Heart right ventricle (tissue), 16 donors: Measurements from ENCODE around the gene MAPK6. TPM values are rescaled to one million over a fixed set of nuclear protein-coding genes. Genes with fewer than 3 reads are reported as not detected.
A peak's percentile ranks its signal among the peaks of the same experiment; 100 is the strongest.
"Not testable (repeated sequence)": the region's sequence is repeated elsewhere in the genome, so short reads cannot be mapped to it uniquely, and the experiment has no call there.

Experiments
- ATAC-seq, 8 donors: fragments of 200-7000 bp; cut with Tn5 transposase; one replicate each; pipeline ENCODE4 v1.9.1; 2020; ENCODE audit warnings: mild to moderate bottlenecking in 8 of 8, moderate library complexity in 8 of 8, moderate number of reproducible peaks in 1 of 8
- DNase-seq, 2 donors: peaks; one replicate each; pipeline ENCODE4 v3.0.0-alpha.2; 2020
- H3K27ac ChIP-seq, 10 donors: fragments of 200-600 bp; sonication (generic) in 2 of 10; one replicate each; pipeline versions ENCODE4 v1.5.0 to v1.8.0; 2020 to 2022; ENCODE audit warnings: mild to moderate bottlenecking in 3 of 10
- H3K27me3 ChIP-seq, 7 donors: fragments of 200-600 bp; one replicate each; pipeline ENCODE4 v1.8.0; 2021 to 2022; ENCODE audit warnings: mild to moderate bottlenecking in 2 of 7
- H3K36me3 ChIP-seq, 9 donors: fragments of 200-600 bp; sonication (generic) in 1 of 9; one replicate each; pipeline versions ENCODE4 v1.5.0 to v1.8.0; 2020 to 2022; ENCODE audit warnings: mild to moderate bottlenecking in 2 of 9
- H3K4me1 ChIP-seq, 9 donors: fragments of 200-600 bp; sonication (generic) in 1 of 9; one replicate each; pipeline versions ENCODE4 v1.5.0 to v1.8.0; 2020 to 2022; ENCODE audit warnings: mild to moderate bottlenecking in 4 of 9
- H3K4me3 ChIP-seq, 10 donors: fragments of 200-600 bp; sonication (generic) in 2 of 10; one replicate each; pipeline versions ENCODE4 v1.5.0 to v1.8.0; 2020 to 2022; ENCODE audit warnings: mild to moderate bottlenecking in 7 of 10, moderate library complexity in 2 of 10
- H3K9me3 ChIP-seq, 11 donors: fragments of 200-600 bp in 10 of 11; sonication (generic) in 2 of 11; one replicate each; pipeline versions ENCODE4 v1.5.0 to v1.8.0; 2013 to 2022; ENCODE audit warnings: mild to moderate bottlenecking in 2 of 11, control low read depth in 1 of 11, moderate library complexity in 1 of 11
- CTCF ChIP-seq, 9 donors: fragments of 200-600 bp; sonication (generic) in 2 of 9; IDR thresholded peaks; one replicate each; pipeline versions ENCODE4 v1.5.0 to v1.8.0; 2021 to 2022; ENCODE audit warnings: antibody characterized with exemption in 9 of 9, mild to moderate bottlenecking in 5 of 9, moderate library complexity in 1 of 9
- WGBS, 2 donors: extraction: QIAGEN DNeasy Blood & Tissue Kit; methylation state at CpG; one replicate each; pipeline ENCODE4 v1.1.7; 2013; ENCODE audit warnings: inconsistent platforms in 1 of 2; 5-methylcytosine and 5-hydroxymethylcytosine counted together
- intact Hi-C, 10 donors: fragments of 100-400 bp; cut with DNase I; formaldehyde crosslinking; loops; one replicate each; pipeline versions ENCODE4 v1.11.1 to v1.14.2; 2022
- polyA plus RNA-seq, 2 donors: library from polyadenylated mRNA; stranded (reverse); fragments of 200-250 nt; gene quantifications; one replicate each; pipeline ENCODE4 v1.2.3, GENCODE V29; 2013
- total RNA-seq, 10 donors: library from RNA; stranded (reverse); fragmentation: NEBNext Ultra II Directional in 3 of 10; extraction: Animal tissue kit (Norgen Biotek cat#: 25700) in 3 of 10; gene quantifications; one replicate each; pipeline versions ENCODE4 v1.2.1 to v1.2.4, GENCODE V29; 2021 to 2023
- donor health status: Arrhythmogenic right ventricular cardiomyopathy.
- donor health status: ischemic (EF 13 %, LVEDD 7.1; RV severe dilation, severe dysfunction).
- donor health status: healthy with polysubstance abuse.
- donor health status: DM: no; HTN: yes; CAD: no.
- donor health status: DM: no; HTN: no; CAD: no.
- donor health status: ischemic (EF 25% LVEDD 6.9; RV normal size, moderate dysfunction).
- donor health status: ischemic (EF 25% LVEDD 5.7; RV mildly dilated, moderate dysfunction).
- donor health status: healthy.
- donor health status: DM: yes; HTN: yes; CAD: no.
- donor health status: Ischemic cardiomyopathy.
- donor health status: ischemic (EF 35%, LVEDD 5.7; RV mildly dilated, moderate dysfunction).
- donor health status: nonischemic (EF 11% LVEDD 7.7; RV severe dilation, severe dysfunction).
- donor health status: DM: yes; HTN: yes; CAD: no.
- donor health status: PGD.
- donor health status: ischemic (EF 29% LVEDD 5.4; RV normal size, mild dysfunction).
- donor health status: nonischemic (EF 23%, LVEDD 6.1; RV moderate dilation, normal function).

Gene MAPK6
- total and polyA plus RNA-seq, 12 donors = 4.2 to 21.8 (median 17.9) TPM

- H3K27me3 ChIP-seq, intact Hi-C loops, ATAC-seq, H3K9me3 ChIP-seq, DNase-seq, H3K4me3 ChIP-seq: not testable (repeated sequence)
- H3K4me1 ChIP-seq = peaks cover 0 to 37% (median 21%) of the 10 kb centered on the region in 9 donors
- 57 to 68% methylated on average over 8 of the region's 8 CpGs for WGBS, 2 donors
- TF ChIP-seq CTCF (IDR thresholded peaks at IDR 0.05) = peak in 2 of 9 donors; percentile 24 to 30
- H3K27ac ChIP-seq = peak overlapping the region in 1 of 10 donors; percentile 42
- peaks cover 0 to 45% (median 11%) of the 10 kb centered on the region in 9 donors for H3K36me3 ChIP-seq
Observed at GRCh38 chr15:52045795-52046298, 26.8 kb downstream of the MAPK6 start.

- Histone ChIP-seq H3K4me1 (peaks cover 0 to 32% (median 19%) of the 10 kb centered on the region in 9 donors), H3K27ac (peak overlapping the region in 1 of 10 donors; percentile 42), H3K36me3 (peaks cover 0 to 52% (median 16%) of the 10 kb centered on the region in 9 donors)
- H3K4me3 ChIP-seq, H3K27me3 ChIP-seq, intact Hi-C loops, DNase-seq, H3K9me3 ChIP-seq: not testable (repeated sequence)
- 39 to 55% methylated on average over 5 of the region's 5 CpGs for WGBS, 2 donors
- peak in 6 of 8 donors; percentile 38 to 87 (median 73) for ATAC-seq
Observed at GRCh38 chr15:52046552-52046951, 27.5 kb downstream of the MAPK6 start.

DNA sequence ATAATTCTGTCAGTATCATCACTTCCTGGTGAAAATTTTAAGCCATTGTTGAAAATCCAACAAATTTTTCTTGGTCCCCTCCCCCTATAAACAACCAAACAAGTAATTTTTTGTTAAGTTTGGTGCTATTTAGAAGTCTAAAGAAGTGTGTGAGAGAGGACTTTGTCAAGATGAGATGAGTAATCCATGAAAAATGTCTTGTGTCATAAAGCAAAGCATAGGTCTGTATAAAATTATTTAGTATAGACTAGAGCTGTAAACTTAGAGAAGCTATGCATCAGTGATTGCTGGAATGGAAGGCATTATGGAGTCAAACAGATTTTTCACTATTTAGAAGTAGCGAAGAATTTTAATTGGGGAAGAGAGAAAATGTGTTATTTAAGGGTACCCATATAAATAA lies 31.4 kb downstream of the MAPK6 start:
- ATAC-seq = no peak

DNA sequence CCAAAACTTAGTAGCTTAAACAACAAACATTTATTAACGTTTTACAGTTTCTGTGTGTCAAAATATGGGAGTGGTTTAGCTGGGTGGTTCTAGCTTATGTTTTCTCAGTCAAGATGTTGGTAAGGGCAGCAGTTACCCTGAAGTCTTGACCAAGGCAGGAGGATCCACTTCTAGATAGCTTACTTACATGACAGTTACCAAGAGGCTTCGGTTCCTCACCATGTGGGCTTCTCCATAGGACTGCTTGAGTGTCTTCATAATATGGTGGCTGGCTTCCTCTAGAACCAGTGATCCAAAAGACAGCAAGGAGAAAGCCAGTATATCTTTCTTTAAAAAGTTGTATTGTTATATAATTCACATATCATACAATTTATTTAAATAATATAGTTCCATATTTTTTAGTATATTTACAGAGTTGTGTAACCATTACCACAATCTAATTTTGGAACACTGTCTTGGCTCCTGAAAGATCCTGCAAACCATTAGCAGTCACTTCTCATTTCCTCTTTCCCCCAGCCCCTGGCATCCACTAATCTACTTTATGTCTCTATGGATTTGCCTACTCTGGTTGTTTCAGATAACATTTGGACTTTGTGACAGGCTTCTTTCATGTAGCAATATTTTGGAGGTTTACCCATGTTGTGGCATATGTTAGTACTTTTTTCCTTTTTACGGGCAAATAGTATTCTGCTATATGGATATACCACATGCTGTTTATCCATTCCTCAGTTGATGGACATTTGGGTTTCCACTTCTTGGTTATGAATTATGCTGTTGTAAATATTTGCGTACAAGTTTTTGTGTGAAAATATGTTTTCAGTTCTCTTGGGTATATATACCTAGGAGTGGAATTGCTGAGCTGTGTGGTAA lies 33.3 kb downstream of the MAPK6 start:
- Histone ChIP-seq H3K9me3 (peaks cover 0 to 8% (median 0%) of the 10 kb centered on the region in 11 donors), H3K36me3 (peaks cover 0 to 97% (median 18%) of the 10 kb centered on the region in 9 donors), H3K4me1 (peaks cover 0 to 22% (median 0%) of the 10 kb centered on the region in 9 donors), H3K27me3 (no peaks in the 10 kb centered on the region), H3K27ac (no peak overlapping the region), H3K4me3 (no peak overlapping the region)
- WGBS, 2 donors = 96 to 97% methylated on average over 4 of the region's 4 CpGs
- intact Hi-C loops = no loop called here
- no peak for TF ChIP-seq CTCF (IDR thresholded peaks at IDR 0.05)
- DNase-seq (no peak), ATAC-seq (no peak)

More for the DNA sequence above, 31.4 kb downstream of the MAPK6 start:
- H3K4me1 ChIP-seq = peaks cover 0 to 27% (median 10%) of the 10 kb centered on the region in 9 donors
- intact Hi-C loops = no loop called here
- no peak for TF ChIP-seq CTCF (IDR thresholded peaks at IDR 0.05)
- no peak for DNase-seq
- H3K9me3 ChIP-seq = peaks cover 0 to 8% (median 0%) of the 10 kb centered on the region in 11 donors
- no peaks in the 10 kb centered on the region for H3K27me3 ChIP-seq
- 94 to 98% methylated on average over 1 of the region's 1 CpG for WGBS, 2 donors
- peaks cover 0 to 91% (median 21%) of the 10 kb centered on the region in 9 donors for H3K36me3 ChIP-seq
- H3K27ac ChIP-seq = no peak overlapping the region
- no peak overlapping the region for H3K4me3 ChIP-seq
